NCI-H345 (cell line): ENCODE data around the gene ZBTB7C.

Source experiments
- DNase-seq: peaks from one replicate; lab custom pipeline; 2025; lab: John Stamatoyannopoulos, UW

ZBTB7C gene

DNA sequence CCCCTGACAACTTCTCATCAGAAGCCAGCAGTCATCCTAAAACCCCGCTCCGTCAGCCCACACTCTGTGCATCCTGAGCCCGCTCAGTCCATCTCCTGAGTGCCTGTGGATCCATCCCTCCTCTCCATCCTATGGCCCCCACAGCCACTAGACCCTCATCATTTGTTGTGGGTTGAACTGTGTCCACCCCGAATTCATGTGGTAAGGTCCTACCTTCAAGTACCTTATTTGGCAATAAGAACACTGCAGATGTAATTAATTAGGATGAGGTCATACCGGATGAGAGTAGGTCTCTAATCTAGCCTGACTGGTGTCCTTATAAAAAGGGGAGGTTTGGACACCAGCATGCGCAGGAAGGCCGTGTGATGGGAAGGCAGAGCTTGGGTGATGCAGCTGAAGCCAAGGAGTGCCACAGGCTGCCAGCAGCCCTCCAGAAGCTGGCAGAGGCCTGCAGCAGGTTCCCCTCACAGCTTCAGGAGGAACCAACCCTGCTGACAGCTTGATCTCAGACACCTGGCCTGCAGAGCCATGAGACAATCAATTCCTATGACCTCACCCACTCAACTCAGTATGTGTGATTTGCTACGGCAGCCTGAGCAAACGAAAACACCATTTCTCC, 192.4 kb downstream of the ZBTB7C start:
- DNase-seq: peak; percentile 93

DNA sequence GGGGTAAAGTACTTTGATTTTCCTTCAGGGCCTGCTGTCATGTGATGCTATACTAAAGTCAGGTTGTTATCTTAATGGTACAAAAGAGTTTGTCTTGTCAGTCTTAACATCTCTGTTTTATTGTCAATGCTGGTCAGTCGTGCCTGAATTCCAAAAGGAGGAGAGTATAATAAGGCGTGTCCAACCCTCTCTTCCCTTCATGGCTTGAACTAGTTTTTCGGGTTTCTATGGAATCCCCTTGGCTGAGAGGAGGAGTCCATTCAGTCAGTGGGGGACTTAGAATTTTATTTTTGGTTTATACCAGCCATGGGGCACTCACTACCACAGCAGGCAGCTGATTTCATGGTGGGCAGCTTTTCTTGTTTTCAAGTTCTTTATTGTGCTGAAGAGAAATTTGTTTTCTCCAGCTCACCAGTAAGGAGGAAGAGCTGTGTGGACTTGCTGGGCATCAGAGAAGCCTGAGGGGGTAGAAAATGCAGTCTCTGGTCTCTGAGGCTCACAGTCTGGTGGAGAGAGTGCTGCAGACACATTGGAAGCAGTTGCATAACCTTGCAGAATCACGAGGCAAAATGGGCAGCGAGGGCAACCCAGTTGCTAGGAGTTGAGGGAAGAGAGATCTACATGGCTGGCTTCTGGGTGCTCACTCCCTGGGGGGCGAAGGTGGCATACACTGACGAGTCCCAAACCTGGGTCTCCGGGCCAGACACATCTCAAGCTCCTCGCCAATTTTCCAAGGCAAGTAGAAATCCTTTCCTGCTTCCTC, 193.1 kb downstream of the ZBTB7C start:
- DNase-seq: peak; percentile 53

DNA sequence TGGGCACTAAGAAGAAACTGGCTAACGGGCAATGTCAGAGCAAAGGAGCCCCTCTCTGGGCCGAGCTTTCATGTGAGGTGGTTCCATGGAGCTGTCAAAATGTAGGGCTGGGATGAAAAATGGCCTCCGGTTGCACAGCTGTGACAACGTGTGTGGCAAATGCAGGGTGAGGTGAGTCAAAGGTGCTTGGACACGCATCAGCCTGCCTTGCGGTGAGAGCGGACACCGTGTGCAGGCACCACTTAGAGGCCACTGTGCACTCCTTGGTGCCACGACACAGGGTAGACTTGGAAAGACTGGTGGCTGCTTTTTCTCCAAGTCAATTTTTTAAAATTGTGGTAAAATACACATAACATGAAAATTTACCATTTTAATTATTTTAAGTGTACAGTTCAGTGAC, 195.4 kb downstream of the ZBTB7C start:
- no peak for DNase-seq

DNA sequence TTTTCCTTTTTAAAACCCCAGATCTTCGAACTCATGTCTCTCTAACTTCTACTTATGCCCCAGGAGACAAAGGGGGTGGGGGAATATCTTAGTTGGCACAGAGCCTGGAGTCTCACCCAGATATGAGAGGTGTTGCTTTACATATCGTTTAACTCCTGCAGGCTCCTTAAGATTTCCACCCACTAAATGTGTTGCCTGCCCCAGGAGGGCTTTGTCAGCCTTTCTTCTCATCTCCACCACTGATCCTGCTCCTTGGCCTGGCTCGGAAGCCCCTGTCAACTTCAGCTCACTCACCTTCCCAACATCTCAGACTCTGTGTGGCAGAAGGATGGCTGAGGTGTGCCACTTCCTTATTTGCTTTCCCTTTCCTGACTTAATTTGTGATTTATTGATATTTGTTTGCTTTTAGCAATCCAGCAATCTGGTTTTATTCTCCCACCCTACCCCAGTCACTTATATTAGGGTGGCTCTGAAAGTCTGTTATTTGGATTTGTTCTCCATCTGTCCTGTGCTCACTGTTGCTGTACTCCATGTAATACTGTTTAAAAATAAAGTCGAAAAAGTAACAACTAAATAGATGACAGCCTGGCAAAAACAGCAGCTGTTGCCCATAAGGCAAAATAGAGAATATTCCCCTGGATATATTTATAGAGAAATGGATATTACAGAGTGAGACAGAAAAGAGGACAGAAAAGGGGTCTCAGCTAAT, 200.6 kb downstream of the ZBTB7C start:
- DNase-seq: no peak

GRCh38 chr18:48207733-48208132, 201.4 kb downstream of the ZBTB7C start:
- no peak for DNase-seq

- DNase-seq: no peak
Observed at GRCh38 chr18:48206887-48207286, 202.3 kb downstream of the ZBTB7C start.

DNA sequence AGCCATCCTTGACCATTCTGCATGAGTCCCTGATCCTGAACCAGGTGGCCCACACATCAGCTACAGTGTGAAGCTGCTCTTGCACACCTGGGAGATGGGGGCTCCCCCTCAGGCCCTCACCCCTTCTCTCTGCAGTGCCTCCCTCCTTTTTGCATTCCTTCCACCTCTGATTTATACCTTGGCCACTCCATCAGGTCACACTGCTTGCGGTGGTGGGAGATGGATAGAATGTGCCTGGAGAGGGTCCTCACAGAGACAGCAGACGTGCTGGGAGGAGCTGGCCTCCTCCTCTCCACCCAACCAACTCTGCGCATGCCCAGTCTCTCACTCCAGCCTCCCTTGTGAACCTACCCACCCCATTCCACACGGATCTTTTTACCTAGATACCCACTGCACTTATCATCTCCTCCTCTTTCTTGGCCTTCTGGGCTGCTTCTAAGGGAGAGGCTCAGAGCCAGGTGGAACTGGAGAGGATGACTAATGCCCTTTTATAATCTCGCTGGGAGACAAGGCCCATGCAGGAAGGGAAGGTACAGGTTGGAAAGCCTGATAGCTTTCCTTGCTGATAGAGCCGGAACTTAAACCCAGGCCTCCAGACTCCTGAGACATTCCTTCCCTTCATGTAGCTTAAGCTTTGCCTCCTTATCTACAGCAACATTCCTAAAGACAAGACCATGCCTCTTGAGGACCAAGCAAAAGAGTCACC, 205.1 kb downstream of the ZBTB7C start:
- no peak for DNase-seq

- no peak for DNase-seq
Observed at GRCh38 chr18:48203288-48203945, 205.8 kb downstream of the ZBTB7C start.

- no peak for DNase-seq
Observed at GRCh38 chr18:48202350-48203260, 206.6 kb downstream of the ZBTB7C start.

DNA sequence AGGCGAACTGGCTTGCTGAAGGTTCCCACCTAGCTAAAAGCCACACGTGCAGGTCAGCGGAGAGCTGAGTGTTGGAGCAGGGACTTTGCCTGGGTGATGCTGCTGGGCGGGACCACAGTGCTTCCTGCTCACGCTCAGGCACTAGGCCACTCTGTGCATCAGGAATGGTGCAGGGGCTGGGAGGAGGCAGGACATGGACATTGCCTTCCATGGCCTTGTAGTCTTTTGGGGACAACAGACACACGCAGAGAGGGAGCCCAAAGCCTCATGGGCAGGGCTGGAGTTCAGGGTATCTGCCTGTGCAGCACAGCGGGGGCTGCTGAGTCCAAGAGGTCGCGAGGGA, 207.2 kb downstream of the ZBTB7C start:
- DNase-seq: no peak

GRCh38 chr18:48201337-48202005, 207.7 kb downstream of the ZBTB7C start:
- no peak for DNase-seq

- peak; percentile 44 for DNase-seq
Observed at GRCh38 chr18:48200631-48201336, 208.4 kb downstream of the ZBTB7C start.

DNA sequence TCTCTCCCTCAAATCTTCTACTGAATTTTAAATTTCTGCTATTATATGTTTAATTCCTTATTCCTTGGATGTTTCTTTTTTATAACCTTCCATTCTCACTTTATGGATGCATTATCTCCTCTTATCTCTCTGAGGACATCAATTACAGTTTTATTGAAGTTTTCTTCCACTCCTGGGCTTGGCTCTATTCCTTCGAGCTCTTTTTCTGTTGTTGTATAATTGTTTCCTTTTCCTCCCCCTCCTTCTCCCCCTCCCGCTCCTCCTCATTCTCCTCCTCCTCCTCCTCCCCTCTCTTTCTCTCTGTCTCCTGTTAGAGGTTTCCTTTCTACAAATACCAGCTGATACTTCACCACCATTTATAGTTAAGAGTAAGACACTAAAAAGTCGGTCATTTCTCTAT, 209.8 kb downstream of the ZBTB7C start:
- no peak for DNase-seq

- DNase-seq: no peak
Observed at GRCh38 chr18:48197819-48198218, 211.4 kb downstream of the ZBTB7C start.

- no peak for DNase-seq
Observed at GRCh38 chr18:48195787-48196186, 213.4 kb downstream of the ZBTB7C start.

DNA sequence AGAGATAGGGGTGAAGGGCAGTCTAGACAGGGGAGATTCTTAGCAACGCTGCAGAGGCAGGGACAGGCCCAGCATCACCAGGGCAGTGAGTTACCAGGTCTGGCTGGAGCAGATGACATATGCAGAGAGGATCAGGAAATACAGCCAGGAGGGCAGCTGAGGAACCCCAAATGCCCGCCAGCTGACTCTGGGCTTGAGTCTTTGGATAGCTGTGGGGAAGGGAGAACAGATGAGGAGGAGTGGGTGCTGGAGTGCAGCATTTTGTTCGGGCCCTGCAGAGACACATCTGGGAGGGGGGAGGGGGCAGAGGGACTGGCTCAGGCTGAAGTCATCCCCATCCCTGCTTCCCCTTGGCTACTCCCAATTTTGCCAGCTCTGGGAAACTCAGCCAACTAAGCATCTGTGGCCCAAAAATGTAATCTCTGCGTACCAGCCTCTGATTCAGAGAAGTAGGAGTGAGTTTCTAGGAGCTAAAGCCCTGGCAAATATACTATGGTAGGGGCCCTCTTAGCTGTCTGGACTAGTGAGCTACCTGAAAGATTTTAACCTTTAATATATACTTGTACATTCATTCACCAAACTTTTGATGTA, 214.5 kb downstream of the ZBTB7C start:
- no peak for DNase-seq

DNA sequence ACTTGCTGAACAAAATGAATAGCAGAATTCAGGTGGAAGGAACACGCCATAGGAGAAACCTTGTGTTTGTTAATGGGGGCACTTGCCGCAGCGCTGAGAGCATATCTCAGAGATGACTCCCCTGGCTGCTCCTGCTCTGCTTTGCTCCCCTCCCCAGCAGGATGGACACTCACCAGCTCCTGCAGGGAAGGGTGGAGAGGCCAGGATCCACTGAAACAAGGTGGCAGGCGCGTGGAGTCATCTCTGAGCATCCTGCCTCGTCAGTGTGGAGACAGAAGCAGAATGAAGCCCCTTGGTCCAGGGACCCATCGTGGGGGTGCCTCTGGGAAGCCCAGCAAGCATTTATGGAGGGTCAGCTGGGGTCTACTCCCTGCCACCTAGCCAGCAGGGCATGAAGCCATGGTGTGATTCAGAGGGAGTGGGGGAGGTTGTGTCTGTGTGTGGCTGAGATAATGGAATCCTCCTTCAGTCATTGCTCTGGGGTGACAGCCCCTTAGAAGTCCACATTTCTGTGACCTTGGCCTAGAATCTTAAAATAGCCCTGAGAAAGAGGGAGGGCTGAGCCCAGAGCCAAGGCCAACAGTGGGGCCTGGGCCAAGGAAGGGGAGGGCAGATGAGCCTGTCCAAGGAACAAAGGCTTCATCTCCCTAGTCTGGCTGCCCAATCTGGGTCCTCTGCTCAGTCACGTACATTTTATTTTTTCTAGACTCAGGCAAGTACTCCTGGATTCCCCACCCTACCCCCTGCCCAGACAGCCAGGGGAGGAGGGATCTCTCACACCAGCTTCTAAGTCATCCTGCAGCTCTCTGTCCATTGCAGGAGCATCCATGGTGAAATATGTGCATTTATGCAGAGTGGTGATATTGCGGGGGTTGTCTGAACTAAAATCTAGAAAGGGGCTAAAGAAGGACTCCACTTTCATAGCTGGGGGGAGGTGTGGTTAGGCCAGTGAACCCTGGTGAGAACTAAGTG, 215.4 kb downstream of the ZBTB7C start:
- DNase-seq: no peak

DNA sequence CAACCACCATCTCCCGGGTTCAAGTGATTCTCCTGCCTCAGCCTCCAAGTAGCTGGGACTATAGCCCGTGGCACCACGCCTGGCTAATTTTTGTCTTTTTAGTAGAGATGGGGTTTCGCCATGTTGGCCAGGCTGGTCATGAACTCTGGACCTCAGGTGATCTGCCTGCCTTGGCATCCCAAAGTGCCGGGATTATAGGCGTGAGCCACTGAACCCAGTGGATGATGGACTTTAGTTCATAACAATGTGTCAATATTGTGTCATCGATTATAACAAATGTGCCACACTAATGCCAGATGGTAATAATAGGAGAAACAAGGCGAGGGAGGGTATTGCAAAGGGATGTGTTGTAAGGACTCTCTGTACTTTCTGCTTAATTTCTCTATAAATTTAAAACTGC, 216.6 kb downstream of the ZBTB7C start:
- no peak for DNase-seq
